Activated effector memory CD4-positive, alpha-beta T cell treated with anti-CD3 and anti-CD28 coated beads, Interleukin-2, amount 50 U/mL, for 16 hours (primary cell): Measurements from ENCODE around the gene RHBDL3.
A peak's percentile ranks its signal among the peaks of the same experiment; 100 is the strongest.
"Not testable (repeated sequence)": the region's sequence is repeated elsewhere in the genome, so short reads cannot be mapped to it uniquely, and the experiment has no call there.

Experiments used
- DNase-seq: peaks from one replicate; pipeline ENCODE4 v3.0.0-alpha.2; 2020

RHBDL3 gene

GRCh38 chr17:32265192-32265923 lies at the start of gene RHBDL3:
TSS of gene RHBDL3 (plus strand) at chr17:32265832. CDS start at chr17:32266190, 358 bp downstream.
- DNase-seq: peak; percentile 72

- no peak for DNase-seq
Measured at GRCh38 chr17:32222621-32223020, 43.0 kb upstream of the RHBDL3 start.

- no peak for DNase-seq
Measured at GRCh38 chr17:32223703-32224102, 41.9 kb upstream of the RHBDL3 start.

GRCh38 chr17:32226886-32227285 lies 38.7 kb upstream of the RHBDL3 start:
- DNase-seq: no peak

- no peak for DNase-seq
Measured at GRCh38 chr17:32227910-32228309, 37.7 kb upstream of the RHBDL3 start.

- no peak for DNase-seq
Measured at GRCh38 chr17:32235588-32235987, 30.0 kb upstream of the RHBDL3 start.

- DNase-seq: no peak
Measured at GRCh38 chr17:32239456-32239855, 26.2 kb upstream of the RHBDL3 start.

- DNase-seq: no peak
Measured at GRCh38 chr17:32240750-32241149, 24.9 kb upstream of the RHBDL3 start.

GRCh38 chr17:32241640-32242039 lies 24.0 kb upstream of the RHBDL3 start:
- DNase-seq: no peak

GRCh38 chr17:32249475-32249874 lies 16.2 kb upstream of the RHBDL3 start:
- no peak for DNase-seq

GRCh38 chr17:32253117-32253611 lies 12.5 kb upstream of the RHBDL3 start:
- peak; percentile 85 for DNase-seq

- DNase-seq: no peak
Measured at GRCh38 chr17:32256012-32256700, 9.5 kb upstream of the RHBDL3 start.

- no peak for DNase-seq
Measured at GRCh38 chr17:32256701-32257019, 9.0 kb upstream of the RHBDL3 start.

GRCh38 chr17:32258383-32259140 lies 7.1 kb upstream of the RHBDL3 start:
- no peak for DNase-seq

GRCh38 chr17:32259586-32259985 lies 6.0 kb upstream of the RHBDL3 start:
- no peak for DNase-seq

- no peak for DNase-seq
Measured at GRCh38 chr17:32261417-32261736, 4.3 kb upstream of the RHBDL3 start.

- DNase-seq: no peak
Measured at GRCh38 chr17:32261936-32262510, 3.6 kb upstream of the RHBDL3 start.

GRCh38 chr17:32263515-32263914 lies 2.1 kb upstream of the RHBDL3 start:
- not testable (repeated sequence) for DNase-seq

GRCh38 chr17:32264140-32264799 lies 1.4 kb upstream of the RHBDL3 start:
- no peak for DNase-seq

GRCh38 chr17:32264823-32265191 lies 825 bp upstream of the RHBDL3 start:
- DNase-seq: no peak

GRCh38 chr17:32266051-32266388 lies 388 bp downstream of the RHBDL3 start:
- DNase-seq: no peak

GRCh38 chr17:32266389-32267301 lies 1.0 kb downstream of the RHBDL3 start:
- peak; percentile 68 for DNase-seq
